DMS 273 (cell line): ENCODE results near the gene CSGALNACT2.

Experiments
- DNase-seq: peaks from one replicate; lab custom pipeline; 2025; ENCODE audit not compliant: unreplicated experiment; lab: John Stamatoyannopoulos, UW

Gene CSGALNACT2

DNA sequence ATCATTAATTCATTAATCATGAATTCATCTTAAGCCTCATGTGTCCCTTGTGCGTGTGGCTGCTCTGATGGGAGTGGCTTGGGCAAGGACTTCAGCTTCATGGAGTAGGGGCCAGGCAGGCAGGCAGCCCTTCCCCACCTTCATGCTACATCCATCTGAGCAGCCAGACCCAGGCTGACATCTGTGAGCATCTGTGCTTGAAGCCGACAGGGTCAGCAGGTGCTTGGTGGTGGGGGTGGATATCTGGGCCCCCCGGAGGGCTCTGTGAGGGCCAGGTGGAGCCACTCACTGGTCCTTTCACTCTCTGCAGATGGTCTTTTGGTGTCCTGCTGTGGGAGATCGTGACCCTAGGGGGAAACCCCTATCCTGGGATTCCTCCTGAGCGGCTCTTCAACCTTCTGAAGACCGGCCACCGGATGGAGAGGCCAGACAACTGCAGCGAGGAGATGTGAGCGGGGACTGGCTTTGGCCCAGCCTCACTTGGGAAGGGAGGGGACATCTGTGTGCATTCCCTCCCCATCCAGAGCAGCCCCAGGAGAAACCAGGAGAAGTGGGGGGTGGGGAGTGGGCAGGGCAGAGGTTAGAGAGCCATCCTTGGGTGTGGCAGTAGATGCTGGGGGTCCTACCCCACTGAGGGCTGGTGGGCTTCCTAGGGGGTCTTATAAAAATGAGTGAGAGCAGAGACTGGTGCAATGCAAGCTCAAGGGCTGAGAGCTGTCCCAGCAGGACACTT is 14.7 kb upstream of the CSGALNACT2 start:
- peak; percentile 22 for DNase-seq

DNA sequence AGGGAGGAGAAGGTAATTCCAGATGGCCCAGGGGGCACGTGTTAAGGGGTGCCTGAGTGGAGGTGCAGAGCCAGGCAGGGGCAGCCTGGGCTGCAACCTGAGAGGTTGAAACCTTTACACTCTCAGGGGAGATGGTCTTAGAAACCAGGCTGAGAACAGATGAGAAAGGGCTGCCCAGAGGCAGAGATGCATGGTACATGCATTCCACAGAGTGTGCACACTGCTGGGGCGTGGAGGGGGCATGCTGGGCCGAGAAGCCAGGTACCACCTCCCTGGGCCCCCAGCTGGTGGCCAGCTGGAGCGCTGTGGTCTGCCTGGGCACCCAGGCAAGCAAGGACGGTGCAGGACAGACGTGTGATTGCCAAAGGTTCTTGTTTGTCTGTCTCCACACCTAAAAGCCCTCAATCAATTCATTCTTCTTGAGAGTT is 14.1 kb upstream of the CSGALNACT2 start:
- peak; percentile 7 for DNase-seq

DNA sequence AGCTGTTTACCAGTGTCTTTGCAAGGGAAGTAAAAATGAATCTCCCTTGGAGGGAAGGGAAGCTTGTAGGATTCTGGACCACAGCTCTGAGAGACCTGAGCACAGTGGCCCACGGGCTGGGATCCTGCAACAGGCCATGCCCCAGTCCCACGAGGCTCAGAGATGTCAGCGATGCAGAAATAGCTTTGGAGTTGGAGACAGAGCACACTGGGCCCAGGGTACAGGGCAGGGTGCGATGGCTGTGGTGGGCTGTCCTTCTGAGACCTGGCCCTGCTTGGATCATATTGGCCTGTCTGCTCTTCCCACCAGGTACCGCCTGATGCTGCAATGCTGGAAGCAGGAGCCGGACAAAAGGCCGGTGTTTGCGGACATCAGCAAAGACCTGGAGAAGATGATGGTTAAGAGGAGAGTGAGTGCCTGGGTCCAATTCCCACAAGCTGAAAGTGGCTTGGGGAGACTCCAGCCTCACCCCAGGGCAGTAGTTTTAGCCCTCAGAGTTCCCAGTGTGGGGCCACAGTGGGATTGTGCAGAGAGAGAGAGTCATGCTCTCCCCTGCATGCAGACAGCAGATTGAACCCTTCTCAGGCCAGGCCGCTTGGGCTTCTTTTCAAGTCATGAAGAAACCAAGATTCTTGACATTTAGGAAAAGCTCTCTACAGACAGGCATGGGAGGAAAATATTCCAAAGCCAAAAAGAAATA is 13.5 kb upstream of the CSGALNACT2 start:
- no peak for DNase-seq

DNA sequence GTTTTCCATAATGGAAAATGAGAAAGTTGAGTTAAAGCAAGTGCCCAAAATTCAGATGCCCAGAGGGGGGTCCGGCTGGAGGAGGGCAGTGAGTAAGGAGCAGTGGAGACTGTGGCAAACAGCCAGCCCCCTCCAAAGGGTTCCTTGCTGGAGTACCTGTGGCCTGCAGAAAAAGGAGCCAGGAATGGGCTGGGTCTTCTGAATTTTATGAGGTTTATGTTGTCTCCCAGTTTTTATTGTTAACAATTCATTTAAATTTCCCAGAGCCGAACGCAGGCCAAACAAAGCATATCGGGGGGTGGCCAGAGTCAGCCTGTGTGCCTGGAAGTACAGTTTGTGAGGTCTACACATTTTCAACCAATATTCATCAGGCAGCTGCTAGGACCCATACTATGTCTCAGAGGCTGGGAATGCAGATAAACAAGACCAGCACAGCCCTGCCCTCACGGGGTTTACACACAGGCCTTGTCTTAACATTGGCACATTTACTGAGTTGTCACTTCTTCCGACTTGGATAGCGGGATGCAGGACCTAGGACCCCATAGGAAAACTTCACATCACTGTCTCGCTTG is 12.9 kb upstream of the CSGALNACT2 start:
- no peak for DNase-seq

- no peak for DNase-seq
Observed at GRCh38 chr10:43125881-43126731, 12.1 kb upstream of the CSGALNACT2 start.

DNA sequence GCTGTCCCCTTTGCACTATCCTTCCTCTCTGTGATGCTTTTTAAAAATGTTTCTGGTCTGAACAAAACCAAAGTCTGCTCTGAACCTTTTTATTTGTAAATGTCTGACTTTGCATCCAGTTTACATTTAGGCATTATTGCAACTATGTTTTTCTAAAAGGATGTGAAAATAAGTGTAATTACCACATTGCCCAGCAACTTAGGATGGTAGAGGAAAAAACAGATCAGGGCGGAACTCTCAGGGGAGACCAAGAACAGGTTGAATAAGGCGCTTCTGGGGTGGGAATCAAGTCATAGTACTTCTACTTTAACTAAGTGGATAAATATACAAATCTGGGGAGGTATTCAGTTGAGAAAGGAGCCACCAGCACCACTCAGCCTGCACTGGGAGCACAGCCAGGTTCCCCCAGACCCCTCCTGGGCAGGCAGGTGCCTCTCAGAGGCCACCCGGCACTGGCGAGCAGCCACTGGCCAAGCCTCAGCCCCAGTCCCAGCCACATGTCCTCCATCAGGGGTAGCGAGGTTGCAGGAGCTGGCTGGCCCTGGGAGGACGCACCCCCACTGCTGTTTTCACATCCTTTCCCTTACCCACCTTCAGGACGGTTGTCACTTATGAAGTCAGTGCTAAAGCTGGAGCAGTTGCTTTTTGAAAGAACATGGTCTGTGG is 11.4 kb upstream of the CSGALNACT2 start:
- DNase-seq = no peak

- DNase-seq = no peak
Observed at GRCh38 chr10:43127442-43127841, 10.8 kb upstream of the CSGALNACT2 start.

- DNase-seq = no peak
Observed at GRCh38 chr10:43128331-43128730, 9.9 kb upstream of the CSGALNACT2 start.

DNA sequence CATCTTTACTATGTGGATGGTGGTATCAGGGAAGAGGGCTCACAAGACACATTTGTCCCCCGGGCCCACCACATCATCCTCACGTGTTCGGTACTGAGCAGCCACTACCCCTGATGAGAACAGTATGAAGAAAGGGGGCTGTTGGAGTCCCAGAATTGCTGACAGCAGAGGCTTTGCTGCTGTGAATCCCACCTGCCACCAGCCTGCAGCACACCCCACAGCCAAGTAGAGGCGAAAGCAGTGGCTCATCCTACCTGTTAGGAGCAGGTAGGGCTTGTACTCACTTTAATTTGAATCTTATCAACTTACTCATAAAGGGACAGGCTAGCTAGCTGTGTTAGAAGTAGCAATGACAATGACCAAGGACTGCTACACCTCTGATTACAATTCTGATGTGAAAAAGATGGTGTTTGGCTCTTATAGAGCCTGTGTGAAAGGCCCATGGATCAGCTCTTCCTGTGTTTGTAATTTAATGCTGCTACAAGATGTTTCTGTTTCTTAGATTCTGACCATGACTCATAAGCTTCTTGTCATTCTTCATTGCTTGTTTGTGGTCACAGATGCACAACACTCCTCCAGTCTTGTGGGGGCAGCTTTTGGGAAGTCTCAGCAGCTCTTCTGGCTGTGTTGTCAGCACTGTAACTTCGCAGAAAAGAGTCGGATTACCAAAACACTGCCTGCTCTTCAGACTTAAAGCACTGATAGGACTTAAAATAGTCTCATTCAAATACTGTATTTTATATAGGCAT is 9.1 kb upstream of the CSGALNACT2 start:
- no peak for DNase-seq

DNA sequence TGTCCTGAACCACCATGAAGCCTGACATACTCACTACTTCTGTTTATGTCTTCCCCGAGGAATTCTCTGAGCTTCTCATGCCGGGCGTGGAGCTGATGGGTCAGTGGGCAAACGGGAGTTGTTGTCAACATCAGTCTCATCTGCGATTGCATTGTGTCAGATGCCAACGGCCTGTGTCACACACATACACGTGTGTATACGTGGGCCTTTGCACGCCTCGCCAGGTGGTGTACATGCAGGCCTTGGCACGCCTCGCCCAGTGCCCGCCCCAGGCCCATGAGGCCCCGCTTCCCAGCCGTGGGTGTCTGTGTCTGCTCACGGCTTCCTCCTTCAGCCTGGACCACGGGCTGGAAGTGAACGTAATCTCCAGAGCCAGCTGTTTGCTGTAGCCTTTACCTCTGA is 7.5 kb upstream of the CSGALNACT2 start:
- DNase-seq = no peak

DNA sequence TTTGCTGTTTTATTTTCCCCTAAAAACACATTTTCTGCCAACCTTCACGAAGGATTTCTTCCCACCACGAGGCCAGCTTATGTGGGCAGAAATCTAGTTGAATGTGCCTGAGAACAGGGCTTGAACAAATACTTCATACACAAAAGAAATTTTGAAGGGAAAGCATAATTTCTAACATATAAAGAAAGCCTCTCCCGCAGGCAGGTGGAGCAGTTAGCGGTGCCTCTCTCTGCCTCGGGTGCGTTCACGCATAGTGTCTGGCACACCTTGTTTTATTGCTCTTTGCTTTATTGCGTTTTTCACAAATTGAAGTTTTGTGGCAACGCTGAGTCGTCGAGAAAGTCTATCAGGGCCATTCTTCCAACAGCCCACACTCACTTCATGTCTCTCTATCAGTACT is 7.0 kb upstream of the CSGALNACT2 start:
- no peak for DNase-seq

- DNase-seq = no peak
Observed at GRCh38 chr10:43131906-43132305, 6.3 kb upstream of the CSGALNACT2 start.

- DNase-seq = no peak
Observed at GRCh38 chr10:43132867-43133787, 5.1 kb upstream of the CSGALNACT2 start.

DNA sequence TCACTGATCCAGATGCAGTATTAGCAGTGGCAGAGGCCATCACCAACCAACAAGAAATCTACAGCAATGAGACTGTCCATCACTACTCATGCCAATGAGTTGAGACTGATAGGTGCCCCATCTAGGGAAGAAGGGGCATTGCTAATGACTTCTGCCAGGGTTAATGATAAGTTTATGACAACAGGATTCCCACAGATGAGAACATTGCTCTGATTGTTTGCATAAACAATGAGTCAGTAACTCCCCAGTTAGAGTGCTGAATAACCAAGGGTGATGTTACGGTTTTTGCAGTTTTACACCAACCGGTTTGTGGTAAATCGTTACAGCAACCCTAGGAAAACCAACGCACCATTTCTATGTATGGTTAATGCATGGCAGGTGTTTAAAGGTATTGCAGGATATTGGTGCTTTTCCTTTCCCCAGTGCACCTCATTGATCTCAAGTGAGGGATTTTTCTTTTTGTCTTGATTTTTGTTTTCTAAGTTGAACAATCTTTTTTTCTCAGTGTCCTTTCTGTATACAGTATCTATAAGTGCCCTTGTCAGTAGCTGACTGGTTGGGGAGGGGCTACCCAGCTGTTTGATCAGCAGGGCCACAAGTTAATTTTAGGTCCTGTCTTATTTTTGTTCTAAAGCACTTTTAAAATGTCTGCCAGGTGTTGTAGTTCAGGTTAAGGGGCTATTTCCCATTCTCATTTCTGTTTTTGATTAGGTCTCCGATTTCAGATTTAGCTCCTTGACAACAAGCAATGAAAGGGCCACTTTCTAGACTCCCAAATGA is 3.9 kb upstream of the CSGALNACT2 start:
- DNase-seq = no peak

GRCh38 chr10:43135064-43135463 is 3.2 kb upstream of the CSGALNACT2 start:
- DNase-seq = no peak

DNA sequence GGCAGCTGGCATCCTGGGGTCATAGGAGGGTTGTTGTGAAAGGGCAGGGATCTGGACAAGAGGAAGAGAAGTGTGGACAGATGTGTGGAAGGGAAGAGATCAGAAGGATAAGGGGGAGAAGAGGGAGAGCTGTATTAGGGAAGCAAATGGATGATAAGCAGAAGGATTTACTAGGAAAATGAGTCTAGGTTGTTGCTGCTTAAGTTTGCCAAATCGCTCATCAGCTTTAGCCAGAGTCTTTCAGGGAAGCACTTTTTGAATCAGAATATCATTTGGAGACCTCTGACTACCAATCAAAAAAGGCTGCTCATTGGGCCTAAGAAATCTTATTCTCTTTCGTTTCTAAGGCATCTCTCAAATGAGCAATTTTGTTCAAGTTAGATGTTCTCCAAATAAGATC is 2.6 kb upstream of the CSGALNACT2 start:
- DNase-seq = no peak

DNA sequence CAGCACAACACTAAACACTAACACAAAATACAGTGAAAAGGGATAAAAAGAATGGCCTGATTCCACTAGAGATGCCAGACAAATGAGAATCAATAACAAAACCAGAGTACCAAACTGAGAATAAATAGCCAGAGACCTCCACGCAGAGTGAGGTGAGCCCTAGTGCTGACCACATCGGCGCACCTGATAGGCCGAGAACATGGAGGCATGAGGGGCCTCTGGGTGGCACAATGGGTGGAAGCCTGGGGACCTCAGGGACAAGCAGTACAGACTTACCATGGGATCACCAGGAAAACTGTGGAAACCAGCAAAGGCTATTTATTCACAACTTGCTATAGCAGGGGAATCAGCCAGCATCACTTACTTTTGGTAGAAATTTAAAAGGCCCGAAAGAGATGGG is 1.8 kb upstream of the CSGALNACT2 start:
- no peak for DNase-seq

GRCh38 chr10:43136995-43137716 is 1.1 kb upstream of the CSGALNACT2 start:
- DNase-seq = no peak
